H9 (cell line): ENCODE data around the gene TGFB1I1. TPM values are rescaled to one million over a fixed set of nuclear protein-coding genes. Genes with fewer than 3 reads are reported as not detected.
A peak's percentile ranks its signal among the peaks of the same experiment; 100 is the strongest.

ENCODE experiments used
- DNase-seq: peaks from one replicate; pipeline ENCODE4 v3.0.0-alpha.2; 2017
- H2AFZ ChIP-seq: one replicate; pipeline ENCODE4 v1.6.1; 2013; ENCODE audit warnings: mild to moderate bottlenecking, low read length, control low read depth, moderate library complexity
- H2AK5ac ChIP-seq: 2 replicates; pipeline ENCODE4 v1.6.1; 2013; ENCODE audit warnings: low read length, control low read depth, mixed read lengths; ENCODE audit not compliant: insufficient read length
- H2BK120ac ChIP-seq: one replicate; pipeline ENCODE4 v1.6.1; 2013; ENCODE audit warnings: low read depth, mild to moderate bottlenecking, low read length, control low read depth, inconsistent platforms; ENCODE audit not compliant: poor library complexity, severe bottlenecking
- H2BK12ac ChIP-seq: 2 replicates; pipeline ENCODE4 v1.6.1; 2013; ENCODE audit warnings: low read length, control low read depth, mixed read lengths, low read depth; ENCODE audit not compliant: insufficient read length
- H2BK15ac ChIP-seq: 2 replicates; pipeline ENCODE4 v1.6.1; 2013; ENCODE audit warnings: low read depth, low read length, control low read depth
- H2BK20ac ChIP-seq: one replicate; pipeline ENCODE4 v1.6.1; 2013; ENCODE audit warnings: low read depth, mild to moderate bottlenecking, low read length, control low read depth, inconsistent platforms; ENCODE audit not compliant: poor library complexity, severe bottlenecking
- H2BK5ac ChIP-seq: 2 replicates; pipeline ENCODE4 v1.6.1; 2013; ENCODE audit warnings: low read length, control low read depth, mixed read lengths; ENCODE audit not compliant: insufficient read length
- H3K14ac ChIP-seq: 2 replicates; pipeline ENCODE4 v1.6.1; 2013; ENCODE audit warnings: low read length, control low read depth; ENCODE audit not compliant: insufficient read depth
- H3K18ac ChIP-seq: 2 replicates; pipeline ENCODE4 v1.6.1; 2013; ENCODE audit warnings: low read depth, mild to moderate bottlenecking, mixed read lengths, low read length, control low read depth; ENCODE audit not compliant: insufficient read length
- H3K23ac ChIP-seq: 2 replicates; pipeline ENCODE4 v1.6.1; 2013; ENCODE audit warnings: low read length, control low read depth, mixed read lengths, low read depth; ENCODE audit not compliant: insufficient read length
- H3K23me2 ChIP-seq: 2 replicates; pipeline ENCODE4 v1.6.1; 2013; ENCODE audit warnings: low read depth, mild to moderate bottlenecking, mixed read lengths, low read length, control low read depth; ENCODE audit not compliant: insufficient read length, poor library complexity, severe bottlenecking
- H3K27ac ChIP-seq: 2 replicates; pipeline ENCODE4 v1.5.1; 2013; ENCODE audit warnings: low read length, control low read depth, mixed read lengths, low read depth; ENCODE audit not compliant: insufficient read length
- H3K27me3 ChIP-seq: 2 replicates; pipeline ENCODE4 v1.6.1; 2013; ENCODE audit warnings: low read length, control low read depth, inconsistent platforms; ENCODE audit not compliant: insufficient read depth
- H3K4ac ChIP-seq: 2 replicates; pipeline ENCODE4 v1.6.1; 2013; ENCODE audit warnings: low read depth, mild to moderate bottlenecking, control low read depth, inconsistent platforms, low read length, moderate library complexity
- H3K4me1 ChIP-seq: 2 replicates; pipeline ENCODE4 v1.6.1; 2013; ENCODE audit warnings: low read length, control low read depth, inconsistent platforms; ENCODE audit not compliant: insufficient read depth
- H3K4me2 ChIP-seq: 2 replicates; pipeline ENCODE4 v1.6.1; 2013; ENCODE audit warnings: low read length, control low read depth, mixed read lengths; ENCODE audit not compliant: insufficient read length, insufficient read depth
- H3K56ac ChIP-seq: 2 replicates; pipeline ENCODE4 v1.6.1; 2013; ENCODE audit warnings: low read depth, mild to moderate bottlenecking, mixed read lengths, low read length, control low read depth; ENCODE audit not compliant: insufficient read length
- H3K79me1 ChIP-seq: 2 replicates; pipeline ENCODE4 v1.6.1; 2013; ENCODE audit warnings: low read depth, mild to moderate bottlenecking, moderate library complexity, low read length, control low read depth, inconsistent platforms; ENCODE audit not compliant: insufficient read depth, poor library complexity, severe bottlenecking
- H3K79me2 ChIP-seq: 2 replicates; pipeline ENCODE4 v1.6.1; 2013; ENCODE audit warnings: low read length, control low read depth, inconsistent platforms; ENCODE audit not compliant: insufficient read depth
- H3K9ac ChIP-seq: 2 replicates; pipeline ENCODE4 v1.6.1; 2013; ENCODE audit warnings: low read length, control low read depth, mixed read lengths; ENCODE audit not compliant: insufficient read length; ENCODE audit errors: extremely low read depth
- H3K9me3 ChIP-seq: one replicate; pipeline ENCODE4 v1.6.1; 2013; ENCODE audit warnings: low read depth, low read length, inconsistent platforms; ENCODE audit not compliant: control insufficient read depth
- H3T11ph ChIP-seq: one replicate; pipeline ENCODE4 v1.6.1; 2013; ENCODE audit warnings: mild to moderate bottlenecking, low read length, control low read depth, inconsistent platforms
- H4K20me1 ChIP-seq: one replicate; pipeline ENCODE4 v1.6.1; 2013; ENCODE audit not compliant: control insufficient read depth, insufficient read length, insufficient read depth
- H4K5ac ChIP-seq: 2 replicates; pipeline ENCODE4 v1.6.1; 2013; ENCODE audit warnings: low read depth, mild to moderate bottlenecking, mixed read lengths, low read length, control low read depth; ENCODE audit not compliant: insufficient read length
- H4K8ac ChIP-seq: replicated peaks from 2 replicates; pipeline ENCODE4 v1.6.1; 2013; ENCODE audit warnings: low read length, control low read depth, mixed read lengths, low read depth; ENCODE audit not compliant: insufficient read length
- H4K91ac ChIP-seq: 2 replicates; pipeline ENCODE4 v1.6.1; 2013; ENCODE audit warnings: low read depth, mild to moderate bottlenecking, moderate library complexity, mixed read lengths, low read length, control low read depth; ENCODE audit not compliant: insufficient read length
- H3K27ac Mint-ChIP-seq, 3 experiments: 2 replicates in 2 of 3; 3 replicates in 1 of 3; pipeline ENCODE4 v1.8.0; 2020 to 2021; ENCODE audit warnings: mixed read lengths in 3 of 3, mild to moderate bottlenecking in 1 of 3, moderate library complexity in 1 of 3
- H3K27me3 Mint-ChIP-seq: 2 replicates; pipeline ENCODE4 v1.8.0; 2021; ENCODE audit warnings: low read depth, mild to moderate bottlenecking, moderate library complexity, mixed read lengths
- H3K36me3 Mint-ChIP-seq, 3 experiments: 2 replicates in 2 of 3; 3 replicates in 1 of 3; pipeline ENCODE4 v1.8.0; 2020 to 2021; ENCODE audit warnings: low read depth in 3 of 3, mixed read lengths in 3 of 3; ENCODE audit not compliant: insufficient read depth in 1 of 3
- H3K4me1 Mint-ChIP-seq, 2 experiments: 2 replicates each; pipeline ENCODE4 v1.8.0; 2020; ENCODE audit warnings: mixed read lengths in 2 of 2
- H3K4me3 Mint-ChIP-seq, 2 experiments: 2 replicates in 1 of 2; 3 replicates in 1 of 2; pipeline ENCODE4 v1.8.0; 2020 to 2021; ENCODE audit warnings: mild to moderate bottlenecking in 2 of 2, mixed read lengths in 2 of 2, moderate library complexity in 1 of 2
- H3K9me3 Mint-ChIP-seq, 2 experiments: 2 replicates in 1 of 2; 3 replicates in 1 of 2; pipeline ENCODE4 v1.8.0; 2020; ENCODE audit warnings: mild to moderate bottlenecking in 2 of 2, mixed read lengths in 2 of 2, moderate library complexity in 1 of 2
- WGBS: extraction: QIAGEN DNeasy Blood & Tissue Kit; methylation state at CpG from one replicate; pipeline ENCODE4 v1.1.7; 2013; ENCODE audit warnings: missing lambda C conversion rate, low lambda C conversion rate, mixed read lengths; ENCODE audit not compliant: insufficient read length; ENCODE audit errors: extremely low coverage; 5-methylcytosine and 5-hydroxymethylcytosine counted together
- total RNA-seq: library from RNA; stranded (reverse); gene quantifications from 2 replicates; pipeline ENCODE4 v1.2.1, GENCODE V29; 2021
- TF ChIP-seq, protein P1 (sequence below): fragments of 200-600 bp; sonication (generic); conservative IDR thresholded peaks from 3 replicates; pipeline ENCODE4 v1.8.0; 2021; ENCODE audit warnings: antibody characterized with exemption, mild to moderate bottlenecking

Gene TGFB1I1
- total RNA-seq, 1 experiment from 2014 or later: 15.4 TPM

DNA sequence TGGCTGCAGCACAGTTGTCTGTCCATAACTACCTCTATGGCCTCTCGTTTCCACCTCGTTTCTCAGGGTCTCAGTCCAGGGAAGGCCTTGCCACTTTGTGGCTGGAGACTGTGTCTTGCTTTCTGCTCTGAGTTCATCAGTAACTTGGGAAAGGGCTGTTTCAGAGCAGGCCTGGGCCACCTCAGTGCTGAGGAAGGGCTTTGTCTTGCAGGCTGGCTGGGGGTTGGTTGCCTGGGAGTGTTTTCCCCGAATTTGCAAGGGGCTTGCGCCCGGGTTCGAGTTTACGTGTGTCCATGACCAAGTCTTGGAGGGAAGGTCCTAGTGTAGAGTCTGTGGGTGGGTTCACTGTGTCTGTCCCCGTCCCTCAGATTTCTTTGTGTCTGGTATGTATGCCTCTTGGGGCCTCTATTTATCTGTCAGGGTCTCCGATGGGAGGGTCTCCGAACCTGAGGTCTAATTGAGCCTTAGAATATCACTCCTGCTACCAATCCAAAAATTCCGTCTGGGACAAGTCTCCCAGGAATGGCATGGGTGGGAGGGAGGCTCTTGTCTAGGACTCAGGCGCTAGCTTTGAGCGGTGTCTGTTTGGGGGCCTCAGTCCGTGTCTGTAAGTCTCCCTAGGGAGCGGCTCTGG lies 594 bp upstream of the TGFB1I1 start:
- TF ChIP-seq, protein P1, sequence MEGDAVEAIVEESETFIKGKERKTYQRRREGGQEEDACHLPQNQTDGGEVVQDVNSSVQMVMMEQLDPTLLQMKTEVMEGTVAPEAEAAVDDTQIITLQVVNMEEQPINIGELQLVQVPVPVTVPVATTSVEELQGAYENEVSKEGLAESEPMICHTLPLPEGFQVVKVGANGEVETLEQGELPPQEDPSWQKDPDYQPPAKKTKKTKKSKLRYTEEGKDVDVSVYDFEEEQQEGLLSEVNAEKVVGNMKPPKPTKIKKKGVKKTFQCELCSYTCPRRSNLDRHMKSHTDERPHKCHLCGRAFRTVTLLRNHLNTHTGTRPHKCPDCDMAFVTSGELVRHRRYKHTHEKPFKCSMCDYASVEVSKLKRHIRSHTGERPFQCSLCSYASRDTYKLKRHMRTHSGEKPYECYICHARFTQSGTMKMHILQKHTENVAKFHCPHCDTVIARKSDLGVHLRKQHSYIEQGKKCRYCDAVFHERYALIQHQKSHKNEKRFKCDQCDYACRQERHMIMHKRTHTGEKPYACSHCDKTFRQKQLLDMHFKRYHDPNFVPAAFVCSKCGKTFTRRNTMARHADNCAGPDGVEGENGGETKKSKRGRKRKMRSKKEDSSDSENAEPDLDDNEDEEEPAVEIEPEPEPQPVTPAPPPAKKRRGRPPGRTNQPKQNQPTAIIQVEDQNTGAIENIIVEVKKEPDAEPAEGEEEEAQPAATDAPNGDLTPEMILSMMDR: no peak
- peaks cover 43% of the 10 kb centered on the region for H3K27me3 Mint-ChIP-seq
- DNase-seq: no peak
- Histone ChIP-seq H3K56ac (no peak overlapping the region), H3K9ac (peak overlapping the region; percentile 25), H2AK5ac (no peak overlapping the region), H2BK5ac (no peak overlapping the region), H3K23me2 (peaks cover 12% of the 10 kb centered on the region), H4K8ac (no peak overlapping the region), H3K4me2 (peak overlapping the region; percentile 54), H4K20me1 (no peaks in the 10 kb centered on the region), H2BK20ac (no peak overlapping the region), H3K23ac (no peak overlapping the region), H3K9me3 (no peaks in the 10 kb centered on the region), H3K79me1 (no peaks in the 10 kb centered on the region), H3K4me1 (peaks cover 3% of the 10 kb centered on the region; the same call in 1 of the 2 replicates), H4K91ac (no peak overlapping the region), H4K5ac (no peak overlapping the region), H3K14ac (no peak overlapping the region), H2BK120ac (no peak overlapping the region), H3K27ac (no peak overlapping the region), H3K18ac (no peak overlapping the region), H3K4ac (no peak overlapping the region), H2AFZ (no peak overlapping the region), H3K79me2 (no peaks in the 10 kb centered on the region), H2BK12ac (no peak overlapping the region), H2BK15ac (no peak overlapping the region), H3K27me3 (no peaks in the 10 kb centered on the region; the same call in 1 of the 2 replicates), H3T11ph (no peak overlapping the region)
- no peak overlapping the region; a peak in 1 of 7 replicates for H3K27ac Mint-ChIP-seq
- peaks cover 10 to 18% of the 10 kb centered on the region in 2 experiments for H3K4me1 Mint-ChIP-seq
- peak overlapping the region; percentile 72 to 80 for H3K4me3 Mint-ChIP-seq
- H3K9me3 Mint-ChIP-seq: no peaks in the 10 kb centered on the region; a peak in 1 of 5 replicates
- H3K36me3 Mint-ChIP-seq: peaks cover 3 to 21% (median 3%) of the 10 kb centered on the region in 3 experiments; a peak in 6 of 7 replicates
- WGBS: no CpG with 5 or more reads among the region's 15 CpGs
